GM18951 (cell line): ENCODE results near the gene MRAP.

Experiments used
- POLR2A ChIP-seq: IDR thresholded peaks from 4 replicates; pipeline ENCODE4 v1.6.1; 2011; ENCODE audit warnings: mild to moderate bottlenecking; ENCODE audit not compliant: insufficient read length, insufficient read depth; ENCODE audit errors: extremely low read depth
- in situ Hi-C: fragments of 300-500 bp; cut with MboI; formaldehyde crosslinking; loops from one replicate; pipeline ENCODE4 v1.12.0; 2022; ENCODE audit warnings: low sequenced_read_pairs, mixed read lengths, inconsistent platforms; ENCODE audit not compliant: unreplicated experiment

MRAP gene

GRCh38 chr21:32320059-32320458 lies 21.4 kb downstream of the MRAP start:
- in situ Hi-C loops: no loop called here
- TF ChIP-seq POLR2A: no peak

GRCh38 chr21:32320726-32321125 lies 22.1 kb downstream of the MRAP start:
- no peak for TF ChIP-seq POLR2A
- in situ Hi-C loops: no loop called here

GRCh38 chr21:32321480-32321879 lies 22.8 kb downstream of the MRAP start:
- TF ChIP-seq POLR2A: no peak
- in situ Hi-C loops: no loop called here

DNA sequence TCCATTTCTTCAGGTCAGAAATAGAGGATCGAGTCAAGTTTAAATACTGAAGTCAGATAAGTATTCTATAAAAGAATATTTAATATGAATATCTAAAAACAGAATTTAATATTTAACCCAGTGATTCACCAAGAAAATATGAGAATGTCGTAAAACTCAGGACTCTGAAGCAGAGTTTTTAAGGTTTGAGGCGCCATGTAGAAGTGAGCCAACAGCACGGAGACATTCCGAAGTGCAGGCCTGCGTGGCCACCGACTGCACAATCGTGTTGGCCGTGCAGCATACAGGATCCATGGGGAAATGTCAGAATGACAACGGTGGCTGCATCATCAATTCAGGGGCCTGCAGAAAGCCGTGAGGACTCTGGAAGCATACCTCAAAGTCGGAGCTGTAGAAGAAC lies 23.4 kb downstream of the MRAP start:
- in situ Hi-C loops: no loop called here
- TF ChIP-seq POLR2A: no peak

- in situ Hi-C loops: no loop called here
- TF ChIP-seq POLR2A: no peak
Measured at GRCh38 chr21:32322676-32323075, 24.0 kb downstream of the MRAP start.

- in situ Hi-C loops: no loop called here
Measured at GRCh38 chr21:32325706-32326105, 27.1 kb downstream of the MRAP start.

DNA sequence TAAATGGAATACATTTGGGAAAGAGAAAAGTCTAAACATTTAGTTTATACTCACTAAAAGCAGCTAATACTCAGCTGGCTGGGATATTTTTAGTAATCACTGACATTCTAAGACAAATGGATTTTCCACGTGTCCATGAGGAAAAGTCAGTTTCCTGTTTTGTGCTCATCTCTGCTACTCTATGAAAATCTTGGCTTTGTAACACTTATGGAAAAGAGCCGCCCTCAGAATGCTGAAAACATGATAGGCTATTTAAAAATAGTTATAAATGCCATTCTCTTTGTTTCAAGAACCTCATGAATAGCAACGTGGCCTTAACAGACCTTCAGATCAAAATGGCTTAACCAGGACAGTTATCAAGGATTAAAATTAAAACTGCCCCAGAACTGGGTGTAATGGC lies 29.9 kb downstream of the MRAP start:
- in situ Hi-C loops: no loop called here
- no peak for TF ChIP-seq POLR2A

More at GRCh38 chr21:32325706-32326105, 27.1 kb downstream of the MRAP start:
- TF ChIP-seq POLR2A: no peak

DNA sequence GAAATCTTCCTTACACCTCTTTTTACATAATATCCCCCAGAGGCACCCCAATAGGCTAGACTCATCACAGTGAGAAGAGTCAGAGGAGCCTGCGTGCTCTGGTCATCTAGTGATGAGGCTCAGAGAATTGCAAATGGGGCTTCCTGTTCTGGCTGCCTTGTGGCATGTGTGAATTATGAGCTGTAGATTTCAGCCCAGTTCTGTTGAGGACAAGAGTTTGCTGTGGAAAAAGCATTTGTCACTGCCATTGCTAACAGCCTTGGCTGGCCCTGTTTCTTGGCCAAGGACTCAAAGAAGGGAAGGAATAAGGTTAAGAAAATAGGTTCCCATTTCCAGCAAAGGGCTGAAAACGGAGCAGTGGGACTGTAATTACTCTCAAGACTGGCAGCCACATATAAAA lies 30.7 kb downstream of the MRAP start:
- TF ChIP-seq POLR2A: no peak

DNA sequence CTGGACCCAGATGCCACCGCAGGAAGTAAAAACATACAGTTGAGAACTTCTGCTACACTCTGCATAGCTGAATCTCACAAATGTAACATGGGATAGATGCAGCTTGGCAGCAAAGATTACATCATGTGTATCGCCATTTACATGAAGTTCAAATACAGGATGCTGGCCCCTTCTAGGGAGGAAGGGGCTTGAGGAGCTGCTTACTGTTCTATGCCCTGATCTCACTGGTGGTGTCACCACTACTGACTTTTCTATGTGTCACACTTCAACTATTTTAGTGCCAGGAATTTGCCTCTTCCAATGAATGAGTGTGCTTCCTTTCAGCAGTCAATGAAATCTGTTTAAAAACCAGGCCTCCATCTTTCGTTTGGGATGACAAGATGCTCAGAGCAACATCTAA lies 31.1 kb downstream of the MRAP start:
- no peak for TF ChIP-seq POLR2A
- in situ Hi-C loops: no loop called here

More for the DNA sequence above, 30.7 kb downstream of the MRAP start:
- in situ Hi-C loops: no loop called here

- in situ Hi-C loops: no loop called here
- no peak for TF ChIP-seq POLR2A
Measured at GRCh38 chr21:32330784-32331311, 32.2 kb downstream of the MRAP start.

DNA sequence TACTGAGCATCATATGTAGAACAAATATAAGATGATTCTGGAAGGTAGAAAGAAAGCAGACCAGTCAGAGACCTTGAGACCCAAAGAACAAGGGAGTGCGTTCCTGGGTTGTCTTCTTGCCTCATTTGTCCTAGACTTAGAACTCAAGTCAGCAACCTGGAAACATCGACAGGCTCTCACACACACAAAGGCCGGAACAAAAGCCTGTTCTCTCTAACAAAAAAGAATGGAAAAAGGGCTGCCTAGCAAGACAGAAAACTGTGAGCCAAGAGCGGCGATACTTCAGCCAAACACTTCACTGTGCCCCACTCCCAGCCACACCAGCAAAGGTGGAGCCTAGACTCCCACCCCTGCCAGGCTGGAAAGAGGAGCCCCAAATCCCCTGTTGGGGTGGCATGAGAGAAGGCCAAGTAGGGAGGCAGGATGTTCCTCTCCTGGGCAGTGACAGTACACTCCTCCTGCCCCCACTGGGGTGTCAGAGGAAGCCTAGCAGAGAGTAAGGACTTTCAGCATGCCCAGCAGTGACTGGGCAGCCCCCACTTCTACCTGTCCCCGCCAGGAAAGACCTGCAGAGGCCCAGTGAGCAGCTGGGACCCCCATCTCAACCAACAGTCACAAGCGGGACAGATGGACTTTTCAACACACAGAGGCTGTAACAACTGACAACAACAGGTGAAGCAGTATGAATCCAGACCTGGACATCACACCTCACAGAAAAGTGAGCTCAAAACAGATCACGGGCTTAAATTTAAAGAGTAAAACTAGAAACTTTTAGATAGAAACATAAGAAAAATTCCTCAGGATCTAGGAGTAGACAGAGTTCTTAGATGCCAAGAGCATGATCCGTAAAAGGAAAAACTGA lies 33.0 kb downstream of the MRAP start:
- in situ Hi-C loops: no loop called here
- no peak for TF ChIP-seq POLR2A

DNA sequence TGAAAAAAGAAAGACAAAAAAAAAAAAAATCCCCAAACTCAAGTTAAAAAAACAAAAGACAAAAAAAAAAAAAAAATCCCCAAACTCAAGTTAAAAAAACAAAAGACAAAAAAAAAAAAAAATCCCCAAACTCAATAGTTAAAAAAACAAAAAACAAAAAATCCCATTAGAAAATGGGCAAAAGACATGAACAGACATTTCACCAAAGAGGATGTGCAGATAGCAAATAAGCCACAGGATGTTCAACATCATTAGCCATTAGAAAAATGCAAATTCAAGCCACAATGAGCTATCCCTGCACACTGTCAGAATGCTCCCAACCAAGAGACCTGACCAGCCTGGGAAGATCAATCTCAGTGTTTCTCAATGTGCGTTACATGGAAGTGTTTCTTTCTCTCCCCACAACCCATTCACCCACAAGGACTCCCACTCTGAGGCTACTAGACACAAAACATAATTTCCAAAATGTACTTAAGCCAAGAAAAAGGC lies 33.9 kb downstream of the MRAP start:
- in situ Hi-C loops: no loop called here
- TF ChIP-seq POLR2A: no peak

GRCh38 chr21:32333953-32334673 lies 35.5 kb downstream of the MRAP start:
- in situ Hi-C loops: no loop called here
- no peak for TF ChIP-seq POLR2A
